OCI-LY1 (cell line): ENCODE measurements around the gene RBL1.

Experiments
- EZH2 ChIP-seq: fragments of 200-600 bp; sonication (generic), shearing (Covaris generic); IDR thresholded peaks from 2 replicates; pipeline ENCODE4 v1.8.0; 2017; ENCODE audit warnings: borderline replicate concordance, mixed run types, mild to moderate bottlenecking, antibody characterized with exemption, low read length, moderate library complexity, mixed read lengths
- TF ChIP-seq, protein P1 (sequence below): fragments of 200-600 bp; sonication (generic), shearing (Covaris generic); IDR thresholded peaks from 2 replicates; pipeline ENCODE4 v1.5.1; 2017; ENCODE audit warnings: mild to moderate bottlenecking, antibody characterized with exemption, low read length, moderate library complexity, mixed read lengths

GRCh38 chr20:37020636-37021035 lies 75.2 kb downstream of the RBL1 start:
- TF ChIP-seq, protein P1, sequence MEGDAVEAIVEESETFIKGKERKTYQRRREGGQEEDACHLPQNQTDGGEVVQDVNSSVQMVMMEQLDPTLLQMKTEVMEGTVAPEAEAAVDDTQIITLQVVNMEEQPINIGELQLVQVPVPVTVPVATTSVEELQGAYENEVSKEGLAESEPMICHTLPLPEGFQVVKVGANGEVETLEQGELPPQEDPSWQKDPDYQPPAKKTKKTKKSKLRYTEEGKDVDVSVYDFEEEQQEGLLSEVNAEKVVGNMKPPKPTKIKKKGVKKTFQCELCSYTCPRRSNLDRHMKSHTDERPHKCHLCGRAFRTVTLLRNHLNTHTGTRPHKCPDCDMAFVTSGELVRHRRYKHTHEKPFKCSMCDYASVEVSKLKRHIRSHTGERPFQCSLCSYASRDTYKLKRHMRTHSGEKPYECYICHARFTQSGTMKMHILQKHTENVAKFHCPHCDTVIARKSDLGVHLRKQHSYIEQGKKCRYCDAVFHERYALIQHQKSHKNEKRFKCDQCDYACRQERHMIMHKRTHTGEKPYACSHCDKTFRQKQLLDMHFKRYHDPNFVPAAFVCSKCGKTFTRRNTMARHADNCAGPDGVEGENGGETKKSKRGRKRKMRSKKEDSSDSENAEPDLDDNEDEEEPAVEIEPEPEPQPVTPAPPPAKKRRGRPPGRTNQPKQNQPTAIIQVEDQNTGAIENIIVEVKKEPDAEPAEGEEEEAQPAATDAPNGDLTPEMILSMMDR, result no peak
- TF ChIP-seq EZH2, result no peak
